ENCODE results near the gene EPB41L2.
A peak's percentile ranks its signal among the peaks of the same experiment; 100 is the strongest.

Gene EPB41L2

DNA sequence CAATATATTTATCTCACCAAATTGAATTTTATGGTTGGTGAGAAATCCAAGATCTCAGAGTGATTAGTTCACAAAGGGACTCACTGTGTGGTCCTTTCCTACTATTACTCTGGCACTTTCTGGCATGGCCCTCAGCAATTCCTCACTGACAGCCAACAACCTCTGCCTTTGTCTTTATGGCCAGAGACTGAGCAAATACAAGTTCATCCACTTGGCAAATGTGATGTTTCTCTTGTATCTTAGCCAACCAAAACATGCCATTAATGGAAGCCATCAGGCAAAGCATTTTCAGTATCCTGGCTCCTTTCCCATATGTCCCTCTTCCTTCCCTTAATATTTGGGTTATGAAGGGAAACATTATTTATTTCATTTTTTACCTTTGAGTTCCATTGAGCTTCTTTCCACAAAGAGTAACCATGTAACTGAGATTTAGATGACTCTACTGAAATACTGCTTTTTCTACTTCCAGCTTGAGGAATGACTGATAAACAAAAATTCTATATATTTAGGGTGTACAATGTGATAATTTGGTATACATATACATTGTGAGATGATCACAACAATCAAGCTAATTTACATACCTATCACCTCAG is 266.6 kb downstream of the EPB41L2 start:
- no peak for TF ChIP-seq CTCF (IDR thresholded peaks at IDR 0.05; ENCODE audit: insufficient read depth, low read depth, low read length, missing control alignments)
- no peak overlapping the region for H3K4me3 ChIP-seq (ENCODE audit: low read length)
- peak; percentile 14 for DNase-seq (ENCODE audit: low read depth)

DNA sequence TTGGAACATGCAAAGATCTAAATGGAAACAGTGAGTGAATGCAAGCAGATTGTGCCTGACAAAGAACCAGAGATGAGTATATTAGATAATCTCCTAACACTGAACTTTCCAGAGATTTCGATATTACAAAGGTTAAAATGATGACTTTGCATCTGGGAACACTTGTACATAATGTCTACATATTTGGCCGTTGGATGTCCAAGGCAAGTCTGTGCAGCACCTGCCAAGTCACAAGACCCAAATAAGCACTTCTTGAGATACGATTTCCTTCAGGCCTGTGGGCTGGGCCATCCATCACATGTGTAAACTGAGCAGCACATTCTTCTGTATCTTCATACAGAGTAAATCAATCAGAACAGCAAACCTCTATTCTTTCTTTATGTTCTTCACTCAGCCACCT is 268.3 kb downstream of the EPB41L2 start:
- no peak overlapping the region for H3K4me3 ChIP-seq (ENCODE audit: low read length)
- no peak for DNase-seq (ENCODE audit: low read depth)
- TF ChIP-seq CTCF (IDR thresholded peaks at IDR 0.05; ENCODE audit: insufficient read depth, low read depth, low read length, missing control alignments): no peak

- no peak for DNase-seq (ENCODE audit: low read depth)
- no peak overlapping the region for H3K4me3 ChIP-seq (ENCODE audit: low read length)
- TF ChIP-seq CTCF (IDR thresholded peaks at IDR 0.05; ENCODE audit: insufficient read depth, low read depth, low read length, missing control alignments): no peak
These were observed 268.9 kb downstream of the EPB41L2 start for GRCh38 chr6:130794010-130794697.

Measured in epithelial cell of esophagus (primary cell).